A549 (cell line): ENCODE results near the gene ATP6V1F.

Source experiments
- CBX2 ChIP-seq: fragments of 200-600 bp; sonication (generic); IDR thresholded peaks from 2 replicates; pipeline ENCODE4 v1.6.1; 2016; ENCODE audit warnings: low read depth, mild to moderate bottlenecking, borderline replicate concordance
- CTCF ChIP-seq: fragments of >200 bp; sonication (Bioruptor Twin); formaldehyde crosslinking; IDR thresholded peaks from 3 replicates; pipeline ENCODE4 v1.5.1; 2016
- HOXA7 ChIP-seq: fragments of 250-450 bp; sonication (Bioruptor Pico); IDR thresholded peaks from 2 replicates; pipeline ENCODE4 v1.5.0; 2020; ENCODE audit warnings: mild to moderate bottlenecking, moderate library complexity
- JUN ChIP-seq, 2 experiments: fragments of >200 bp; sonication (Bioruptor Twin); formaldehyde crosslinking; IDR thresholded peaks; 2 replicates in 1 of 2; 3 replicates in 1 of 2; pipeline ENCODE4 v1.6.1; 2016 to 2017

- peak; percentile 64 for TF ChIP-seq CTCF
- TF ChIP-seq CBX2 = no peak
- TF ChIP-seq HOXA7 = no peak
- TF ChIP-seq JUN (IDR thresholded peaks at IDR 0.05) = no peak
These were observed 20.6 kb upstream of the ATP6V1F start for GRCh38 chr7:128841921-128842673.
